ENCODE results near the gene ADRA2B.
"Not testable (repeated sequence)": the region's sequence is repeated elsewhere in the genome, so short reads cannot be mapped to it uniquely, and the experiment has no call there.

ADRA2B gene

GRCh38 chr2:96116424-96116878 lies at the start of gene ADRA2B:
TSS of gene ADRA2B (minus strand) at chr2:96116571. CDS start at chr2:96116149, 422 bp downstream.
- Histone ChIP-seq H3K4me3 (peak within 1 kb of the TSS; percentile 74), H3K27ac (no peak within 1 kb of the TSS), H3K4me1 (peaks cover 70% of the 10 kb centered on the region), H3K4me2 (peak within 1 kb of the TSS; percentile 98), H3K9ac (peak within 1 kb of the TSS; percentile 65), H4K20me1 (no peaks in the 10 kb centered on the region), H3K9me3 (no peaks in the 10 kb centered on the region), H3K36me3 (no peaks in the 10 kb centered on the region), H3K27me3 (peaks cover 26% of the 10 kb centered on the region)
- TF ChIP-seq Cebpa-rat (IDR thresholded peaks at IDR 0.05), result no peak

- Histone ChIP-seq H3K27me3 (no peaks in the 10 kb centered on the region), H3K9ac (peak overlapping the region; percentile 70; the same call in 1 of the 2 replicates), H3K4me3 (no peak overlapping the region), H3K4me2 (peak overlapping the region; percentile 76), H3K27ac (peak overlapping the region; percentile 83), H3K9me3 (peaks cover 11% of the 10 kb centered on the region), H3K4me1 (peaks cover 37% of the 10 kb centered on the region), H3K36me3 (no peaks in the 10 kb centered on the region), H4K20me1 (no peaks in the 10 kb centered on the region)
- TF ChIP-seq Cebpa-rat (IDR thresholded peaks at IDR 0.05), result no peak
These were observed 48.3 kb upstream of the ADRA2B start for GRCh38 chr2:96164459-96165184.

GRCh38 chr2:96163768-96164429 lies 47.5 kb upstream of the ADRA2B start:
- no peak overlapping the region for H3K4me3 ChIP-seq
- H3K9ac ChIP-seq, result peak overlapping the region; percentile 70
- H3K36me3 ChIP-seq, result no peaks in the 10 kb centered on the region
- H3K4me1 ChIP-seq, result peaks cover 37% of the 10 kb centered on the region
- H3K9me3 ChIP-seq, result peaks cover 11% of the 10 kb centered on the region
- H3K27ac ChIP-seq, result peak overlapping the region; percentile 83
- H4K20me1 ChIP-seq, result no peaks in the 10 kb centered on the region
- TF ChIP-seq Cebpa-rat (IDR thresholded peaks at IDR 0.05), result no peak
- H3K27me3 ChIP-seq, result no peaks in the 10 kb centered on the region
- H3K4me2 ChIP-seq, result peak overlapping the region; percentile 76

GRCh38 chr2:96163415-96163767 lies 47.0 kb upstream of the ADRA2B start:
- H3K9me3 ChIP-seq, result peaks cover 11% of the 10 kb centered on the region
- no peak overlapping the region for H3K4me3 ChIP-seq
- peak overlapping the region; percentile 76 for H3K4me2 ChIP-seq
- H3K36me3 ChIP-seq, result no peaks in the 10 kb centered on the region
- no peaks in the 10 kb centered on the region for H3K27me3 ChIP-seq
- H3K27ac ChIP-seq, result peak overlapping the region; percentile 83
- no peaks in the 10 kb centered on the region for H4K20me1 ChIP-seq
- peak overlapping the region; percentile 70; the same call in 1 of the 2 replicates for H3K9ac ChIP-seq
- peaks cover 37% of the 10 kb centered on the region for H3K4me1 ChIP-seq
- TF ChIP-seq Cebpa-rat (IDR thresholded peaks at IDR 0.05), result no peak

- peaks cover 43% of the 10 kb centered on the region for H3K4me1 ChIP-seq
- H3K9ac ChIP-seq, result no peak overlapping the region
- H4K20me1 ChIP-seq, result no peaks in the 10 kb centered on the region
- H3K27me3 ChIP-seq, result no peaks in the 10 kb centered on the region
- no peak overlapping the region for H3K4me2 ChIP-seq
- no peaks in the 10 kb centered on the region for H3K36me3 ChIP-seq
- H3K9me3 ChIP-seq, result peaks cover 11% of the 10 kb centered on the region
- H3K27ac ChIP-seq, result 0 out of 2 replicates have a peak overlapping the region, but pooled peaks have one; percentile 6
- no peak for TF ChIP-seq Cebpa-rat (IDR thresholded peaks at IDR 0.05)
- no peak overlapping the region for H3K4me3 ChIP-seq
These were observed 45.5 kb upstream of the ADRA2B start for GRCh38 chr2:96161898-96162297.

- H3K9ac ChIP-seq, H3K4me3 ChIP-seq, H3K4me2 ChIP-seq, H3K27ac ChIP-seq, H3K36me3 ChIP-seq, H4K20me1 ChIP-seq, H3K27me3 ChIP-seq: not testable (repeated sequence)
- Histone ChIP-seq H3K9me3 (peaks cover 11% of the 10 kb centered on the region), H3K4me1 (peaks cover 58% of the 10 kb centered on the region)
These were observed 44.0 kb upstream of the ADRA2B start for GRCh38 chr2:96160366-96160765.

GRCh38 chr2:96159084-96159830 lies 42.9 kb upstream of the ADRA2B start:
- H3K27me3 ChIP-seq, result no peaks in the 10 kb centered on the region
- H3K4me1 ChIP-seq, result peaks cover 50% of the 10 kb centered on the region

GRCh38 chr2:96158554-96158940 lies 42.2 kb upstream of the ADRA2B start:
- H3K4me2 ChIP-seq, result no peak overlapping the region

More at GRCh38 chr2:96159084-96159830, 42.9 kb upstream of the ADRA2B start:
- Histone ChIP-seq H3K36me3 (no peaks in the 10 kb centered on the region), H4K20me1 (no peaks in the 10 kb centered on the region), H3K9me3 (peaks cover 11% of the 10 kb centered on the region), H3K27ac (no peak overlapping the region), H3K4me3 (no peak overlapping the region), H3K4me2 (no peak overlapping the region), H3K9ac (no peak overlapping the region)
- TF ChIP-seq Cebpa-rat (IDR thresholded peaks at IDR 0.05), result no peak

GRCh38 chr2:96157649-96158553 lies 41.5 kb upstream of the ADRA2B start:
- Histone ChIP-seq H3K9me3 (peaks cover 11% of the 10 kb centered on the region), H3K36me3 (no peaks in the 10 kb centered on the region), H3K4me1 (peaks cover 37% of the 10 kb centered on the region), H3K27ac (peak overlapping the region; percentile 20; the same call in 1 of the 2 replicates), H4K20me1 (no peaks in the 10 kb centered on the region), H3K4me2 (peak overlapping the region; percentile 57), H3K27me3 (no peaks in the 10 kb centered on the region), H3K9ac (no peak overlapping the region), H3K4me3 (no peak overlapping the region)
- no peak for TF ChIP-seq Cebpa-rat (IDR thresholded peaks at IDR 0.05)

More at GRCh38 chr2:96158554-96158940, 42.2 kb upstream of the ADRA2B start:
- Histone ChIP-seq H3K9ac (no peak overlapping the region), H3K27ac (no peak overlapping the region), H3K9me3 (peaks cover 11% of the 10 kb centered on the region), H3K4me3 (no peak overlapping the region), H3K4me1 (peaks cover 43% of the 10 kb centered on the region), H3K27me3 (no peaks in the 10 kb centered on the region), H4K20me1 (no peaks in the 10 kb centered on the region), H3K36me3 (no peaks in the 10 kb centered on the region)
- no peak for TF ChIP-seq Cebpa-rat (IDR thresholded peaks at IDR 0.05)

Measured in BLaER1 (cell line).